ENCODE measurements around the gene ATXN2. TPM values are rescaled to one million over a fixed set of nuclear protein-coding genes. Genes with fewer than 3 reads are reported as not detected.

ATXN2 gene
- total RNA-seq, 2 experiments from 2014 or later, result 36.1 to 81.4 TPM

DNA sequence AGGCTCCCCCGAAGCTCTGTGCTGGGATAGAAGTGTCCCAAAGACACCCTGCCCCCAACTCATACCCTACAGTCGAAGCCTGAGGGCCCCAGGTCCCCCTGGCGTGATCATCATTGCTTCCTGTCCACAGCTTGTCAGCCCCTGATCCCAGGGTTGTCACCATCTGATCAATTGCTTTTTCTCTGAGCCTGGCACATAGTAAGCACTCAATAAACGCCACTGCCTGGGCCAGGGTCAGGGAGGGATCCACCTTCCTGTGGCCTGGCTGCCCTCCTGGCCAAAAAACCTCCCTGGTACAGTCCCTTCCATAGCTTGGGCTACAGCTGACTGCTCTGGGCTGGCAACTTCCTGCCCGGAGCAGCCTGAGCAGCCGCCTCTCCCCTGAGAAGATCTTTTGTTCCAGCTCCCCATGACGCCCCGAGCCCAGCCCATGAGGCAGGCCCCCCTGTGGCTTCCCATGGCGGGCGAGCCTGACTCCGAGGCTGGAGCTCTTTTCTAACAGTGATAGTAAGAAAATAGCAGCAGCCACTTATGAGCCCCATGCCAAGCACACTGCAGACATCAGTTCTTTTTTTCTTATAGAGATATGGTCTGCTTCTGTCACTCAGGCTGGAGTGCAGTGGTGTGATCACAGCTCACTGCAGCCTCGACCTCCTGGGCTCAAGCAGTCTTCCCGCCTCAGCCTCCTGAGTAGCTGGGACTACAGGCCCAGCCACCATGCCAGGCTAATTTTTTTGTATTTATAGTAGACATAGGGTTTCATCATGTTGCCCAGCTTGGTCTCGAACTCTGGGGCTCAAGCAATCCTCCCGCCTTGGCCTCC is 186.9 kb downstream of the ATXN2 start:
- no TSS peak for BruUV-seq (replicated peaks)
- ChIA-PET POLR2A (interaction anchor here (0.9 to 2.1 kb wide), 3 partner anchors 8 to 37 kb away, joined by 3 to 6 read pairs (median 5); no protein-coding TSS in a partner anchor), CTCF (ENCODE audit: unreplicated experiment) (interaction anchor here (0.6 to 0.9 kb wide), 2 partner anchors 22 to 1112 kb away, joined by 3 read pairs; no protein-coding TSS in a partner anchor)
- Histone ChIP-seq H3K4me1 (ENCODE audit: insufficient read depth, low read length, poor library complexity, severe bottlenecking) (peaks cover 56% of the 10 kb centered on the region), H3K79me2 (ENCODE audit: insufficient read depth, low read depth, low read length) (peaks cover 79% of the 10 kb centered on the region), H3K4me2 (ENCODE audit: low read length) (peak overlapping the region; percentile 11; the same call in 1 of the 2 replicates), H3K36me3 (ENCODE audit: insufficient read depth, low read length) (peaks cover 12% of the 10 kb centered on the region), H3K9me2 (ENCODE audit: insufficient read depth, low read length) (no peaks in the 10 kb centered on the region), H3K9me3 (ENCODE audit: low read length) (no peaks in the 10 kb centered on the region), H2AFZ (ENCODE audit: low read length) (no peak overlapping the region), H4K20me1 (ENCODE audit: insufficient read depth, low read length) (peaks cover 22% of the 10 kb centered on the region), H3K27ac (ENCODE audit: low read depth, low read length, poor library complexity, severe bottlenecking) (peak overlapping the region; percentile 41), H3K4me3 (ENCODE audit: low read depth, low read length, poor library complexity, severe bottlenecking) (no peak overlapping the region)
- intact Hi-C loops (cut with micrococcal nuclease; ENCODE audit: unreplicated experiment), result no loop called here
- no peak for DNase-seq (ENCODE audit: low spot score)
- TF ChIP-seq, protein P1, sequence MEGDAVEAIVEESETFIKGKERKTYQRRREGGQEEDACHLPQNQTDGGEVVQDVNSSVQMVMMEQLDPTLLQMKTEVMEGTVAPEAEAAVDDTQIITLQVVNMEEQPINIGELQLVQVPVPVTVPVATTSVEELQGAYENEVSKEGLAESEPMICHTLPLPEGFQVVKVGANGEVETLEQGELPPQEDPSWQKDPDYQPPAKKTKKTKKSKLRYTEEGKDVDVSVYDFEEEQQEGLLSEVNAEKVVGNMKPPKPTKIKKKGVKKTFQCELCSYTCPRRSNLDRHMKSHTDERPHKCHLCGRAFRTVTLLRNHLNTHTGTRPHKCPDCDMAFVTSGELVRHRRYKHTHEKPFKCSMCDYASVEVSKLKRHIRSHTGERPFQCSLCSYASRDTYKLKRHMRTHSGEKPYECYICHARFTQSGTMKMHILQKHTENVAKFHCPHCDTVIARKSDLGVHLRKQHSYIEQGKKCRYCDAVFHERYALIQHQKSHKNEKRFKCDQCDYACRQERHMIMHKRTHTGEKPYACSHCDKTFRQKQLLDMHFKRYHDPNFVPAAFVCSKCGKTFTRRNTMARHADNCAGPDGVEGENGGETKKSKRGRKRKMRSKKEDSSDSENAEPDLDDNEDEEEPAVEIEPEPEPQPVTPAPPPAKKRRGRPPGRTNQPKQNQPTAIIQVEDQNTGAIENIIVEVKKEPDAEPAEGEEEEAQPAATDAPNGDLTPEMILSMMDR (conservative IDR thresholded peaks at IDR 0.05; ENCODE audit: low read length), result no peak
- TF ChIP-seq EZH2phosphoT487 (IDR thresholded peaks at IDR 0.05; ENCODE audit: borderline replicate concordance, low read depth, low read length), result no peak

DNA sequence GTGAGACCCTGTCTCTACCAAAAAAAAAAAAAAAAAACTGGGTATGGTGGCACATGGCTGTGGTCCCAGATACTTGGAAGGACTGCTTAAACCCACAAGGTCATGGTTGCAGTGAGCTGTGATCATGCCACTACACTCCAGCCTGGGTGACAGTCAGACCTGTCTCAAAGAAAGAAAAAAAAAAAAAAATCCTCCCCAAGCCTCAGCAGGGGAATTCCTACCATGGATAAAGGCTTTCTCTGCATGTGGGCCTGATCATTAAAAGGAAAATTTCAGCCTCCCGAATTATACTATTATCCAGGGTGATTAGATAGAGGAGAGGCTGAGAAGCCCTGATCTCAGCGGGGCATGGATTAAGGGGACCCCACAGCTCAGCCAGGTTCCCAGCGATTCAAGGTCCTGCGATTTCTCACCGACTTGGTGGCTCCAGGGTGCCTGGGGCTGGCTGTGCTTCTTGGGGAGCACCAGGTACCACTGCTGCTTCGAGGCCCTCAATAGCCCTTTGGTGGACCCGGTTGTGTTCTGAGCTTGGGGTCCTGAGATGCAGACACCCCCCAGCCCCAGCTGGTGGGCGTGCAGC is 187.8 kb downstream of the ATXN2 start:
- no peaks in the 10 kb centered on the region for H3K9me2 ChIP-seq (ENCODE audit: insufficient read depth, low read length)
- POLR2A ChIA-PET, result interaction anchor here (0.9 kb wide), 1 partner anchor 30 kb away, joined by 5 read pairs; no protein-coding TSS in a partner anchor
- H3K79me2 ChIP-seq (ENCODE audit: insufficient read depth, low read depth, low read length), result peaks cover 82% of the 10 kb centered on the region
- no TSS peak for BruUV-seq (replicated peaks)
- H3K4me3 ChIP-seq (ENCODE audit: low read depth, low read length, poor library complexity, severe bottlenecking), result no peak overlapping the region
- H3K4me2 ChIP-seq (ENCODE audit: low read length), result peak overlapping the region; percentile 11; the same call in 1 of the 2 replicates
- no peak overlapping the region for H2AFZ ChIP-seq (ENCODE audit: low read length)
- intact Hi-C loops (cut with micrococcal nuclease; ENCODE audit: unreplicated experiment), result no loop called here
- no peaks in the 10 kb centered on the region for H3K9me3 ChIP-seq (ENCODE audit: low read length)
- CTCF ChIA-PET (ENCODE audit: unreplicated experiment), result no interaction called here
- TF ChIP-seq, protein P1 (conservative IDR thresholded peaks at IDR 0.05; ENCODE audit: low read length), result no peak
- no peak for TF ChIP-seq EZH2phosphoT487 (IDR thresholded peaks at IDR 0.05; ENCODE audit: borderline replicate concordance, low read depth, low read length)
- no peak for DNase-seq (ENCODE audit: low spot score)
- H3K4me1 ChIP-seq (ENCODE audit: insufficient read depth, low read length, poor library complexity, severe bottlenecking), result peaks cover 58% of the 10 kb centered on the region
- peaks cover 4% of the 10 kb centered on the region for H3K36me3 ChIP-seq (ENCODE audit: insufficient read depth, low read length)
- peaks cover 22% of the 10 kb centered on the region for H4K20me1 ChIP-seq (ENCODE audit: insufficient read depth, low read length)
- H3K27ac ChIP-seq (ENCODE audit: low read depth, low read length, poor library complexity, severe bottlenecking), result peak overlapping the region; percentile 41
